Astrocyte of the spinal cord (primary cell): Measurements from ENCODE around the gene SMYD5.

Source experiments
- DNase-seq: peaks from one replicate; pipeline ENCODE4 v3.0.0; 2011; ENCODE audit warnings: low read depth, low spot score
- H3K4me3 ChIP-seq: 2 replicates; pipeline ENCODE4 v1.5.1; 2011; ENCODE audit warnings: low read depth, mild to moderate bottlenecking, low read length, moderate library complexity
- in situ Hi-C: cut with HindIII; loops from 2 replicates; pipeline ENCODE4 v1.10.0; 2017; ENCODE audit warnings: low sequenced_read_pairs
- TF ChIP-seq, protein P1 (sequence below): IDR thresholded peaks from 2 replicates; pipeline ENCODE4 v1.5.1; 2012; ENCODE audit warnings: low read depth, mild to moderate bottlenecking, low read length, inconsistent platforms

SMYD5 gene

GRCh38 chr2:73232403-73233153, 18.5 kb downstream of the SMYD5 start:
- H3K4me3 ChIP-seq, result peak overlapping the region; percentile 79
- DNase-seq, result no peak
- TF ChIP-seq, protein P1, sequence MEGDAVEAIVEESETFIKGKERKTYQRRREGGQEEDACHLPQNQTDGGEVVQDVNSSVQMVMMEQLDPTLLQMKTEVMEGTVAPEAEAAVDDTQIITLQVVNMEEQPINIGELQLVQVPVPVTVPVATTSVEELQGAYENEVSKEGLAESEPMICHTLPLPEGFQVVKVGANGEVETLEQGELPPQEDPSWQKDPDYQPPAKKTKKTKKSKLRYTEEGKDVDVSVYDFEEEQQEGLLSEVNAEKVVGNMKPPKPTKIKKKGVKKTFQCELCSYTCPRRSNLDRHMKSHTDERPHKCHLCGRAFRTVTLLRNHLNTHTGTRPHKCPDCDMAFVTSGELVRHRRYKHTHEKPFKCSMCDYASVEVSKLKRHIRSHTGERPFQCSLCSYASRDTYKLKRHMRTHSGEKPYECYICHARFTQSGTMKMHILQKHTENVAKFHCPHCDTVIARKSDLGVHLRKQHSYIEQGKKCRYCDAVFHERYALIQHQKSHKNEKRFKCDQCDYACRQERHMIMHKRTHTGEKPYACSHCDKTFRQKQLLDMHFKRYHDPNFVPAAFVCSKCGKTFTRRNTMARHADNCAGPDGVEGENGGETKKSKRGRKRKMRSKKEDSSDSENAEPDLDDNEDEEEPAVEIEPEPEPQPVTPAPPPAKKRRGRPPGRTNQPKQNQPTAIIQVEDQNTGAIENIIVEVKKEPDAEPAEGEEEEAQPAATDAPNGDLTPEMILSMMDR, result no peak
- in situ Hi-C loops, result no loop called here

DNA sequence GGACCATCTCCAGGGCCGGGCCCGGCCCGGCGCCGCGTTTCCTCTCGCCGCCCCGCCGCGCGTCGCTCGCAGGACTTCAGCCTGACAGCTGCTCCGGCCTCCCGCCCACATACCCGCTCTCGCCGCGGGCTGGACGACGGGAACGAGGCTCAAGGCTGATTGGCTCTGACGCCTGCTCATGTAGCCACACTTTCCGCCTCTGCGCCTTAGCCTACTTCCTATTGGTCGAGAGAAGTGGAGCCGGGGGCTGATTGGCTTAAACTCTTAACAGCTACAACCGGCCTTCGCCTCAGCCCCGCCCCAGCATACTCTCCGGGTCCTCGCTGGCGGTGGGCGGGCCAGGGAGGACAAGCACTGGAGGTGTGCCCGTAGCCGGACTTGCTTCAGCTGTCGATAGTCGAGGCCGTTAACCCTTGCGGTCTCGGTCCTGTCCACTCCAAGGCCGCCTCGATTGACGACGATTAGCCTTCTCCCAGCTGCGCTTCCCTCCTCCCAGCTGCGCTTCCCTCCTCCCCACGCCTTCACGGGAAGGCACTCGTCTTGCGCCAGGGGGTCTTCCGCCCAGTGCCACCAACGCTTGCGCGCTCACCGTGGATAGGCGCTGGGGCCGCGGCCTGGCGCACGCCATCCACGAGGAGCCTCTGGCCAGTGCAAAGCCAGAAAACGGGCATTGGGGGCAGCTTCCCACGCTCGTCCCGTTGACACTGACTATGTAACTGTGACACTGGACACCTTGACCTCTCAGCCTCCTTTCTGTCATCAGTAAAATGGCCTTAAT, 19.3 kb downstream of the SMYD5 start, which contains the start of gene PRADC1:
PRADC1 (minus strand) TSS at position 86 of the 778 bp plus-strand sequence; CDS start at position 7, 79 bp downstream.
- in situ Hi-C loops, result no loop called here
- peak within 1 kb of the TSS; percentile 90 for H3K4me3 ChIP-seq
- DNase-seq, result peak; percentile 100
- TF ChIP-seq, protein P1, result no peak

- H3K4me3 ChIP-seq, result peak within 1 kb of the TSS; percentile 90
- in situ Hi-C loops, result no loop called here
Observed at GRCh38 chr2:73233932-73234832, 20.1 kb downstream of the SMYD5 start, which contains the start of gene CCT7. CCT7 (plus strand) TSS chr2:73234308; CDS start chr2:73234379, 71 bp downstream.

DNA sequence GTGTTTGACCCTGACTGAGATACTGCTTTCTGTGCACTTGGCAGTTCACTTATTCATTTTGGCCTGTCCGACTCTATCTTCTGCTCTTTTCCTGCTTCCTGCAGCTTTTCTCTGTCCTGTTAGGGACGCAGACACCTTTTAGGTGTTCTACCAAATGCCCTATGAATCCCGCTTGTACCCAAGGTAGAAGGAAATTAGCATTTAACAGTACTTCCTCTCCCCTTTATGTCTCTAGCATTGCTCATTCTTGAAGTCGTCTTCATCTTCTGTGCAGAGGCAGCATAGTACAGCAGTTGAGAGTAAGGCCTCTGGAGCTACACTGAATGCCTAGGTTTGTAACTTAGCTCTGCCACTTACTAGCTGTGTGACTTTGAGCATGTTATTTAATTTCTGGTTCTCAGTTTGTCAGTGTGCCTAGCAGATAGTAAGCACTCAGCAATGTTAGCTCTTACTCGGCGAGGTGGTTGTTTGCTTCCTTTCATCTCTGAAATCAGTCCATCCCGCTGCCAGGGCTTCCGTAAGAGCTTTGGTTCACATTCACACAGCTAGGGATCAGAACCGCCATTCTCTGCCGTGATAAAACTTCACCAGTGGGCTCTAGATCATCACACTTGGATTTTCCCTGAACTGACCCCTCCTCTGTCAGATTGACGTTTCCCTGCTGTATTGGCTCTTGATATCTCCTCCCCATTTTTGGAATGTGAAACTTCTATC, 21.4 kb downstream of the SMYD5 start:
- H3K4me3 ChIP-seq, result peak overlapping the region; percentile 90
- no peak for DNase-seq

More at GRCh38 chr2:73233932-73234832, 20.1 kb downstream of the SMYD5 start, which contains the start of gene CCT7:
- peak; percentile 92 for DNase-seq
- TF ChIP-seq, protein P1, result no peak

GRCh38 chr2:73237168-73237567, 23.1 kb downstream of the SMYD5 start:
- no peak overlapping the region for H3K4me3 ChIP-seq
- DNase-seq, result no peak
- TF ChIP-seq, protein P1, result no peak
- in situ Hi-C loops, result no loop called here

More for the DNA sequence above, 21.4 kb downstream of the SMYD5 start:
- TF ChIP-seq, protein P1, result no peak
- in situ Hi-C loops, result no loop called here
